ENCODE data around the gene CAPN1. TPM values are rescaled to one million over a fixed set of nuclear protein-coding genes. Genes with fewer than 3 reads are reported as not detected.

The CAPN1 gene
- total RNA-seq, 4 donors from 2014 or later: 86.4 to 112 (median 95.7) TPM

DNA sequence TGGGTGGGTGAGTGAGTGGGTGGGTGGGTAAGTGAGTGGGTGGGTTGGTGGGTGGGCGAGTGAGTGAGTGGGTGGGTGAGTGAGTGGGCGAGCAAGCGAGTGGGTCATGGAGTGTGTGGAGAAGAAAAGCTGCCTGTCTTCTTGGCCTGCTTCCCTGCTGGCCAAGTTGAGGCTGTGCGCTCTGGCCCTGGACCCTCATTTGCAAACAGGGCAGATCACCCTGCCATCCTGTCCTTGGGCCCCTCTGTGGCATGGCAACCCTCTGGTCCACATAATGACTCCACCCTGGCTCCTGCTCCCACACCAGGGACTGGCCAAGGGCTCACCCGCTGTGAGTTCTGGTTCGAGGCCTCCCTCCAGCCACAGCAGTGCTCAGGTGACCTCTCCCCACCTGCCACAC lies 35.1 kb downstream of the CAPN1 start:
- TF ChIP-seq, protein P1, sequence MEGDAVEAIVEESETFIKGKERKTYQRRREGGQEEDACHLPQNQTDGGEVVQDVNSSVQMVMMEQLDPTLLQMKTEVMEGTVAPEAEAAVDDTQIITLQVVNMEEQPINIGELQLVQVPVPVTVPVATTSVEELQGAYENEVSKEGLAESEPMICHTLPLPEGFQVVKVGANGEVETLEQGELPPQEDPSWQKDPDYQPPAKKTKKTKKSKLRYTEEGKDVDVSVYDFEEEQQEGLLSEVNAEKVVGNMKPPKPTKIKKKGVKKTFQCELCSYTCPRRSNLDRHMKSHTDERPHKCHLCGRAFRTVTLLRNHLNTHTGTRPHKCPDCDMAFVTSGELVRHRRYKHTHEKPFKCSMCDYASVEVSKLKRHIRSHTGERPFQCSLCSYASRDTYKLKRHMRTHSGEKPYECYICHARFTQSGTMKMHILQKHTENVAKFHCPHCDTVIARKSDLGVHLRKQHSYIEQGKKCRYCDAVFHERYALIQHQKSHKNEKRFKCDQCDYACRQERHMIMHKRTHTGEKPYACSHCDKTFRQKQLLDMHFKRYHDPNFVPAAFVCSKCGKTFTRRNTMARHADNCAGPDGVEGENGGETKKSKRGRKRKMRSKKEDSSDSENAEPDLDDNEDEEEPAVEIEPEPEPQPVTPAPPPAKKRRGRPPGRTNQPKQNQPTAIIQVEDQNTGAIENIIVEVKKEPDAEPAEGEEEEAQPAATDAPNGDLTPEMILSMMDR (IDR thresholded peaks at IDR 0.05; ENCODE audit: low read depth): no peak

GRCh38 chr11:65217441-65218423 lies 36.0 kb downstream of the CAPN1 start:
- TF ChIP-seq, protein P1 (IDR thresholded peaks at IDR 0.05; ENCODE audit: low read depth): no peak

- TF ChIP-seq, protein P1 (IDR thresholded peaks at IDR 0.05; ENCODE audit: low read depth): no peak
Measured at GRCh38 chr11:65218446-65218845, 36.7 kb downstream of the CAPN1 start.

- TF ChIP-seq, protein P1 (IDR thresholded peaks at IDR 0.05; ENCODE audit: low read depth): no peak
Measured at GRCh38 chr11:65219930-65220213, 38.1 kb downstream of the CAPN1 start.

- TF ChIP-seq, protein P1 (IDR thresholded peaks at IDR 0.05; ENCODE audit: low read depth): no peak
Measured at GRCh38 chr11:65221026-65221425, 39.3 kb downstream of the CAPN1 start.

- TF ChIP-seq, protein P1 (IDR thresholded peaks at IDR 0.05; ENCODE audit: low read depth): no peak
Measured at GRCh38 chr11:65223011-65223410, 41.3 kb downstream of the CAPN1 start.

GRCh38 chr11:65224930-65225278 lies 43.2 kb downstream of the CAPN1 start:
- TF ChIP-seq, protein P1 (IDR thresholded peaks at IDR 0.05; ENCODE audit: low read depth): no peak
